HepG2 (cell line): ENCODE measurements around the gene TROAP. TPM values are rescaled to one million over a fixed set of nuclear protein-coding genes. Genes with fewer than 3 reads are reported as not detected.
A peak's percentile ranks its signal among the peaks of the same experiment; 100 is the strongest.

Experiments
- ATM ChIP-seq: fragments of 450-650 bp; IDR thresholded peaks from 2 replicates; pipeline ENCODE4 v1.7.1; 2017; ENCODE audit warnings: mild to moderate bottlenecking, borderline replicate concordance
- CSRNP2 ChIP-seq: sonication (generic); formaldehyde crosslinking; conservative IDR thresholded peaks from 2 replicates; pipeline ENCODE4 v1.8.0; 2022; ENCODE audit warnings: low read depth, missing genetic modification reagents
- FLYWCH1 ChIP-seq: sonication (generic); formaldehyde crosslinking; IDR thresholded peaks from 2 replicates; pipeline ENCODE4 v1.8.1; 2023; ENCODE audit warnings: mild to moderate bottlenecking, missing genetic modification reagents
- GPN1 ChIP-seq: sonication (generic); formaldehyde crosslinking; IDR thresholded peaks from 2 replicates; pipeline ENCODE4 v1.5.1; 2020; ENCODE audit warnings: missing genetic modification reagents, borderline replicate concordance
- HNF4A ChIP-seq: sonication (generic); formaldehyde crosslinking; IDR thresholded peaks from 2 replicates; pipeline ENCODE4 v1.4.0; 2020; ENCODE audit warnings: missing genetic modification reagents
- PAWR ChIP-seq: sonication (generic); formaldehyde crosslinking; IDR thresholded peaks from 2 replicates; pipeline ENCODE4 v1.4.0; 2020; ENCODE audit warnings: missing genetic modification reagents, mild to moderate bottlenecking, borderline replicate concordance
- RBFOX2 ChIP-seq: fragments of 200-400 bp; formaldehyde crosslinking; IDR thresholded peaks from 2 replicates; pipeline ENCODE4 v1.6.1; 2017; ENCODE audit warnings: low read depth, mild to moderate bottlenecking, low read length
- RFX1 ChIP-seq: fragments of 450-650 bp; IDR thresholded peaks from 2 replicates; pipeline ENCODE4 v1.6.1; 2017
- ZNF18 ChIP-seq: sonication (generic); formaldehyde crosslinking; IDR thresholded peaks from 2 replicates; pipeline ENCODE4 v1.8.0; 2022; ENCODE audit warnings: mild to moderate bottlenecking, missing genetic modification reagents; ENCODE audit not compliant: insufficient replicate concordance
- ZNF30 ChIP-seq: sonication (generic); formaldehyde crosslinking; IDR thresholded peaks from 2 replicates; pipeline ENCODE4 v1.5.0; 2020; ENCODE audit warnings: mild to moderate bottlenecking, missing genetic modification reagents
- ZNF367 ChIP-seq: sonication (generic); formaldehyde crosslinking; IDR thresholded peaks from 2 replicates; pipeline ENCODE4 v1.4.0; 2020; ENCODE audit warnings: missing genetic modification reagents, borderline replicate concordance
- ZNF407 ChIP-seq: sonication (generic); formaldehyde crosslinking; IDR thresholded peaks from one replicate; pipeline ENCODE4 v1.5.1; 2020; ENCODE audit warnings: mild to moderate bottlenecking, missing genetic modification reagents; ENCODE audit errors: not compliant biosample characterization
- ZNF564 ChIP-seq: sonication (generic); formaldehyde crosslinking; IDR thresholded peaks from 2 replicates; pipeline ENCODE4 v1.8.1; 2023; ENCODE audit warnings: mild to moderate bottlenecking, missing genetic modification reagents
- ZNF775 ChIP-seq: sonication (generic); formaldehyde crosslinking; IDR thresholded peaks from 2 replicates; pipeline ENCODE4 v1.4.0; 2020; ENCODE audit warnings: missing genetic modification reagents, mild to moderate bottlenecking, moderate library complexity, borderline replicate concordance
- ZNF841 ChIP-seq: sonication (generic); formaldehyde crosslinking; IDR thresholded peaks from 2 replicates; pipeline ENCODE4 v1.8.1; 2023; ENCODE audit warnings: missing genetic modification reagents, borderline replicate concordance
- ZSCAN22 ChIP-seq: sonication (generic); formaldehyde crosslinking; IDR thresholded peaks from 2 replicates; pipeline ENCODE4 v1.4.0; 2020; ENCODE audit warnings: mild to moderate bottlenecking, missing genetic modification reagents
- polyA plus RNA-seq, 8 experiments: library from polyadenylated mRNA; depleted of rRNA in 3 of 8; stranded (reverse) in 7 of 8; unstranded in 1 of 8; fragments of >200 nt; fragmentation: Illumina TruSeq in 4 of 8; extraction: Trizol in 4 of 8; gene quantifications; 2 replicates each; pipeline versions ENCODE4 v1.2.1 to v1.2.3, GENCODE V29; 2011 to 2016; ENCODE audit warnings: low read depth in 4 of 8, missing spikeins in 1 of 8, mixed read lengths in 1 of 8; ENCODE audit not compliant: insufficient read depth in 1 of 8
- total RNA-seq, 5 experiments: library from RNA; depleted of rRNA; stranded (reverse); fragments of >200 nt; fragmentation: Illumina TruSeq; extraction: Trizol; gene quantifications; 2 replicates each; pipeline ENCODE4 v1.2.3, GENCODE V29; 2016; ENCODE audit warnings: low read depth in 1 of 5

The TROAP gene
- total and polyA plus RNA-seq, 2 of the 13 experiments (the other 11 are each of a cell fraction or from before 2014, with no cell fraction given), result 22.5 to 30.9 TPM

DNA sequence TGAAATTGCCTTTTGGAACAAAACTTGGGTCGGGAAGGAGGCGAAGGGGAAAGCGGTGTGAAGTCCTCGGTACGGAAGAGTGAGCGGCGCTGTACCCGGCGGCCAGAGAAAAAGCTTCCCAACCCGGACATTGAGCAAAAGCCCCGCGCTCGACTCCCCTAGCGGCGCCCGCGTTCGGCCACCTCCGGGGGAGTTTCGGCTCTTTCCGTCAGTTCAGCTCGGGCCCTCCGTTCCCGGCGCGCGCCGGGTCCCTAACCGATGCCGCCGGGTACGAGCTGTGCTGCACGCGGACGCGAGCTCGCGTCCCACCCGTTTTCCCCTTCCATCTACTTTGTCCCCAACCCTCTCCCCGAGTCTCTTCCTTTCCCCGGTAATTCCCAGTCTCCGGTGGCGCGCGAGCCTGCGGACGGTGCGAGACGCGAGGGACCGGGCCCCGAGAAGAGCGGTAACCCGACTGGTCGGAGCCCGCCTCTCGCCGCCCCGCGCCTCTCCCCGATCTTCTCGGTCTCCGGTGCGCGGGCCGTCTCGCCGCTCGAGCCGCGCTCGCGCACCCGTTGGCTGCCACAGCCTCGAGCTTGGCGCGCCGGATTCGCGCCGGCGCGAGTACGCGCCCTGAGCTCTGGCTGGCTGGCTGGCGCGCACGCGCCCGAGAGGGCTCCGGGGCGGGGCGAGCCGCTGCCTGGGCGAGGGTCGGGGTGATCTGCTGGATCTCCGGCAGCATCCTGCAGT lies 43.8 kb downstream of the TROAP start (continued):
- TF ChIP-seq RBFOX2, result peak; percentile 95
- no peak for TF ChIP-seq ZNF407 (CRISPR knock-in tag)
- TF ChIP-seq ZNF30 (CRISPR knock-in tag), result no peak
- TF ChIP-seq HNF4A, result no peak
- TF ChIP-seq ATM, result no peak
- no peak for TF ChIP-seq CSRNP2 (CRISPR knock-in tag)
- no peak; the same call in 1 of the 2 replicates for TF ChIP-seq ZNF367
- peak; percentile 93 for TF ChIP-seq ZNF564 (CRISPR knock-in tag)
- TF ChIP-seq GPN1 (CRISPR knock-in tag), result no peak
- TF ChIP-seq ZNF18 (CRISPR knock-in tag), result no peak
- 0 out of 2 replicates have a peak, but pooled peaks have one; percentile 19 for TF ChIP-seq ZNF775
- TF ChIP-seq ZNF841 (CRISPR knock-in tag), result 0 out of 2 replicates have a peak, but pooled peaks have one; percentile 27
- no peak for TF ChIP-seq PAWR (CRISPR knock-in tag)
- no peak for TF ChIP-seq ZSCAN22 (CRISPR knock-in tag)
- no peak for TF ChIP-seq FLYWCH1 (CRISPR knock-in tag)
- no peak for TF ChIP-seq RFX1
